GM12891 (cell line): ENCODE results near the gene RNFT2.

ENCODE experiments used
- PAX5 ChIP-seq: IDR thresholded peaks from 2 replicates; pipeline ENCODE4 v1.6.1; 2011; ENCODE audit warnings: low read length, moderate library complexity, mild to moderate bottlenecking; ENCODE audit not compliant: insufficient read depth, severe bottlenecking
- POLR2A ChIP-seq: IDR thresholded peaks from 2 replicates; pipeline ENCODE4 v1.6.1; 2011; ENCODE audit warnings: low read depth, low read length, control low read depth
- POLR2AphosphoS5 ChIP-seq: IDR thresholded peaks from 2 replicates; pipeline ENCODE4 v1.6.1; 2011; ENCODE audit warnings: low read depth, low read length, control low read depth
- POU2F2 ChIP-seq: IDR thresholded peaks from 2 replicates; pipeline ENCODE4 v1.6.1; 2011; ENCODE audit warnings: low read depth, mild to moderate bottlenecking, control low read depth, low read length, moderate library complexity
- SPI1 ChIP-seq: IDR thresholded peaks from 2 replicates; pipeline ENCODE4 v1.6.1; 2011; ENCODE audit warnings: low read depth, low read length, control low read depth
- TAF1 ChIP-seq: IDR thresholded peaks from 2 replicates; pipeline ENCODE4 v1.6.1; 2011; ENCODE audit warnings: low read depth, low read length, control low read depth

DNA sequence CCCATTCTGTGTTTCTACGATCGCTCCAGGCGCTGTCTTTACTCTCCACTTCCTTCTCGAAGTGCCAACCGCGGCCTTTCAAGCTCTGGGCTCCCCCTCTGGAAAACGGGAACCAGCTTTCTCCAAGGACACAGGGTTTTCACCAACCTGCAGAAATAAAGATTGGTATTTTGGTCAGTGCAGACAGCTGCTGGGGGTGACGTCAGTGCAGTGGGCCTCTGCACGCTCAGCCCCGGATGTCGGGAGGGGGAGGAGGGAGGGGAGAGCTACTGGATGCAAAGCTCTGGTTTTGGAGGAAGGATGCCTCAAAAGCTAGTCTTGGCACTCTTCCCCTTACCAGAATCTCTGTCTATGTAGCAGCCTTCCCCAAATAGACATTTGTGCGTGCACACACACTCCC is 123.2 kb downstream of the RNFT2 start:
- TF ChIP-seq SPI1 (no peak), POLR2A (no peak), POLR2AphosphoS5 (no peak), PAX5 (no peak), TAF1 (no peak), POU2F2 (0 out of 2 replicates have a peak, but pooled peaks have one; percentile 24)
